Smooth muscle cell (in vitro differentiated cells): ENCODE results near the gene SRPK3. TPM values are rescaled to one million over a fixed set of nuclear protein-coding genes. Genes with fewer than 3 reads are reported as not detected.

Experiments used
- DNase-seq: peaks from one replicate; lab custom pipeline; 2025; ENCODE audit not compliant: unreplicated experiment; lab: John Stamatoyannopoulos, UW
- H2AFZ ChIP-seq: fragments of 200-600 bp; sonication (generic); 2 replicates; pipeline ENCODE4 v1.6.0; 2016; ENCODE audit warnings: antibody characterized with exemption, low read depth, mild to moderate bottlenecking
- H3F3A ChIP-seq: fragments of 200-600 bp; sonication (generic); 2 replicates; pipeline ENCODE4 v1.6.0; 2017; ENCODE audit warnings: antibody characterized with exemption, low read depth
- H3K27ac ChIP-seq: fragments of 200-600 bp; sonication (generic); 2 replicates; pipeline ENCODE4 v1.5.1; 2016; ENCODE audit warnings: low read depth, mild to moderate bottlenecking
- H3K27me3 ChIP-seq: fragments of 200-600 bp; sonication (generic); 2 replicates; pipeline ENCODE4 v1.6.1; 2016; ENCODE audit warnings: low read depth, mild to moderate bottlenecking
- H3K36me3 ChIP-seq: fragments of 200-600 bp; sonication (generic); 2 replicates; pipeline ENCODE4 v1.5.1; 2016; ENCODE audit warnings: low read depth
- H3K4me1 ChIP-seq: fragments of 200-600 bp; sonication (generic); 2 replicates; pipeline ENCODE4 v1.5.1; 2016; ENCODE audit warnings: low read depth
- H3K4me2 ChIP-seq: fragments of 200-600 bp; sonication (generic); 2 replicates; pipeline ENCODE4 v1.6.0; 2016; ENCODE audit warnings: mild to moderate bottlenecking
- H3K4me3 ChIP-seq: fragments of 200-600 bp; sonication (generic); 2 replicates; pipeline ENCODE4 v1.5.1; 2016; ENCODE audit warnings: mild to moderate bottlenecking
- H3K79me2 ChIP-seq: fragments of 200-600 bp; sonication (generic); 2 replicates; pipeline ENCODE4 v1.6.0; 2016; ENCODE audit warnings: low read depth, mild to moderate bottlenecking
- H3K9ac ChIP-seq: fragments of 200-600 bp; sonication (generic); 2 replicates; pipeline ENCODE4 v1.6.0; 2016; ENCODE audit warnings: low read depth
- H3K9me3 ChIP-seq: fragments of 200-600 bp; sonication (generic); replicated peaks from 2 replicates; pipeline ENCODE4 v1.5.1; 2016; ENCODE audit warnings: low read depth
- H4K20me1 ChIP-seq: fragments of 200-600 bp; sonication (generic); 2 replicates; pipeline ENCODE4 v1.6.0; 2016; ENCODE audit warnings: low read depth
- CTCF ChIP-seq: fragments of 200-600 bp; sonication (generic); IDR thresholded peaks from 2 replicates; pipeline ENCODE4 v1.5.1; 2017; ENCODE audit warnings: borderline replicate concordance, mild to moderate bottlenecking, antibody characterized with exemption; ENCODE audit not compliant: insufficient read depth, poor library complexity, severe bottlenecking
- WGBS: methylation state at CpG from one replicate; pipeline ENCODE4 v1.1.7; 2016; ENCODE audit warnings: low lambda C conversion rate; 5-methylcytosine and 5-hydroxymethylcytosine counted together
- polyA plus RNA-seq: library from polyadenylated mRNA; unstranded; fragments of >200 nt; fragmentation: Nextera tagmentation; extraction: Ambion mirVana; gene quantifications from 2 replicates; pipeline ENCODE4 v1.2.1, GENCODE V29; 2016
- total RNA-seq: library from RNA; depleted of rRNA; stranded (reverse); fragments of >200 nt; gene quantifications from 2 replicates; pipeline ENCODE4 v1.2.3, GENCODE V29; 2014

SRPK3 gene
- total and polyA plus RNA-seq, 2 experiments from 2014 or later, result 0.05 TPM; not detected in 1

GRCh38 chrX:153771415-153772315 is 9.2 kb upstream of the SRPK3 start:
- Histone ChIP-seq H4K20me1 (no peaks in the 10 kb centered on the region), H3K4me1 (no peaks in the 10 kb centered on the region), H3K4me2 (no peak overlapping the region), H3K27ac (no peak overlapping the region), H3K79me2 (no peaks in the 10 kb centered on the region), H3F3A (no peaks in the 10 kb centered on the region), H3K36me3 (no peaks in the 10 kb centered on the region), H3K9ac (no peak overlapping the region), H3K4me3 (no peak overlapping the region), H3K27me3 (no peaks in the 10 kb centered on the region), H3K9me3 (no peaks in the 10 kb centered on the region), H2AFZ (no peak overlapping the region)
- WGBS, result 86% methylated on average over 36 of the region's 37 CpGs
- no peak for TF ChIP-seq CTCF
- no peak for DNase-seq

- no peaks in the 10 kb centered on the region for H4K20me1 ChIP-seq
- no peak for TF ChIP-seq CTCF
- H3K9me3 ChIP-seq, result no peaks in the 10 kb centered on the region
- H3K4me1 ChIP-seq, result no peaks in the 10 kb centered on the region
- no peak for DNase-seq
- H3K27ac ChIP-seq, result no peak overlapping the region
- H3K9ac ChIP-seq, result no peak overlapping the region
- no peaks in the 10 kb centered on the region for H3K36me3 ChIP-seq
- 81% methylated on average over 21 of the region's 21 CpGs for WGBS
- H3F3A ChIP-seq, result no peaks in the 10 kb centered on the region
- no peak overlapping the region for H3K4me2 ChIP-seq
- H3K79me2 ChIP-seq, result no peaks in the 10 kb centered on the region
- H3K27me3 ChIP-seq, result no peaks in the 10 kb centered on the region
- no peak overlapping the region for H3K4me3 ChIP-seq
- H2AFZ ChIP-seq, result no peak overlapping the region
Measured at GRCh38 chrX:153772316-153773217, 8.3 kb upstream of the SRPK3 start.

- H3K9me3 ChIP-seq, result no peaks in the 10 kb centered on the region
Measured at GRCh38 chrX:153773218-153773611, 7.6 kb upstream of the SRPK3 start.

More at GRCh38 chrX:153773218-153773611, 7.6 kb upstream of the SRPK3 start:
- no peak overlapping the region for H3K4me3 ChIP-seq
- H3F3A ChIP-seq, result no peaks in the 10 kb centered on the region
- 96% methylated on average over 23 of the region's 23 CpGs for WGBS
- no peaks in the 10 kb centered on the region for H3K27me3 ChIP-seq
- no peak overlapping the region for H2AFZ ChIP-seq
- H3K4me2 ChIP-seq, result no peak overlapping the region
- no peak for TF ChIP-seq CTCF
- no peak for DNase-seq
- no peaks in the 10 kb centered on the region for H3K79me2 ChIP-seq
- H3K36me3 ChIP-seq, result no peaks in the 10 kb centered on the region
- no peak overlapping the region for H3K9ac ChIP-seq
- H3K27ac ChIP-seq, result no peak overlapping the region
- no peaks in the 10 kb centered on the region for H3K4me1 ChIP-seq
- no peaks in the 10 kb centered on the region for H4K20me1 ChIP-seq
